GM23338 (cell line): Measurements from ENCODE around the gene OPTC. TPM values are rescaled to one million over a fixed set of nuclear protein-coding genes. Genes with fewer than 3 reads are reported as not detected.
A peak's percentile ranks its signal among the peaks of the same experiment; 100 is the strongest.

ENCODE experiments used
- ATAC-seq: fragments of 200-7000 bp; cut with Tn5 transposase; 3 replicates; pipeline ENCODE4 v1.9.1; 2020
- DNase-seq: peaks from one replicate; pipeline ENCODE4 v3.0.0-alpha.2; 2015; ENCODE audit warnings: low spot score
- H2AFZ ChIP-seq: fragments of 200-600 bp; sonication (generic); 2 replicates; pipeline ENCODE4 v1.8.0; 2016; ENCODE audit warnings: antibody characterized with exemption, mild to moderate bottlenecking, moderate library complexity
- H3F3A ChIP-seq: fragments of 200-600 bp; sonication (generic); replicated peaks from 2 replicates; pipeline ENCODE4 v1.8.0; 2017; ENCODE audit warnings: antibody characterized with exemption, mixed run types, low read depth
- H3K27ac ChIP-seq: fragments of 200-600 bp; sonication (generic); 2 replicates; pipeline ENCODE4 v1.6.1; 2016; ENCODE audit warnings: low read depth
- H3K27me3 ChIP-seq: fragments of 200-600 bp; sonication (generic); 2 replicates; pipeline ENCODE4 v1.8.0; 2016; ENCODE audit warnings: mild to moderate bottlenecking, mixed run types, moderate library complexity; ENCODE audit not compliant: insufficient read depth
- H3K36me3 ChIP-seq: fragments of 200-600 bp; sonication (generic); 2 replicates; pipeline ENCODE4 v1.8.0; 2016; ENCODE audit warnings: mild to moderate bottlenecking; ENCODE audit not compliant: insufficient read depth
- H3K4me1 ChIP-seq: fragments of 200-600 bp; sonication (generic); 2 replicates; pipeline ENCODE4 v1.8.0; 2016; ENCODE audit warnings: mild to moderate bottlenecking, moderate library complexity; ENCODE audit not compliant: insufficient read depth
- H3K4me2 ChIP-seq: fragments of 200-600 bp; sonication (generic); 2 replicates; pipeline ENCODE4 v1.7.1; 2017; ENCODE audit warnings: mixed run types
- H3K4me3 ChIP-seq: fragments of 200-600 bp; sonication (generic); 2 replicates; pipeline ENCODE4 v1.6.1; 2016; ENCODE audit warnings: mixed run types
- H3K79me2 ChIP-seq: fragments of 200-600 bp; sonication (generic); replicated peaks from 2 replicates; pipeline ENCODE4 v1.8.0; 2017; ENCODE audit warnings: mild to moderate bottlenecking; ENCODE audit not compliant: insufficient read depth
- H3K9me2 ChIP-seq: fragments of 200-600 bp; sonication (generic); 2 replicates; pipeline ENCODE4 v1.8.0; 2017; ENCODE audit not compliant: insufficient read depth
- H4K20me1 ChIP-seq: fragments of 200-600 bp; sonication (generic); replicated peaks from 2 replicates; pipeline ENCODE4 v1.8.0; 2017; ENCODE audit warnings: mild to moderate bottlenecking; ENCODE audit not compliant: insufficient read depth
- H3K27ac Mint-ChIP-seq: 2 replicates; pipeline ENCODE4 v1.8.0; 2020; ENCODE audit warnings: inconsistent platforms, mild to moderate bottlenecking, moderate library complexity, mixed read lengths
- H3K27me3 Mint-ChIP-seq: 3 replicates; pipeline ENCODE4 v1.8.0; 2022; ENCODE audit warnings: low read depth, mild to moderate bottlenecking, moderate library complexity, mixed read lengths, inconsistent platforms; ENCODE audit not compliant: insufficient read depth, poor library complexity
- H3K36me3 Mint-ChIP-seq: 3 replicates; pipeline ENCODE4 v1.8.0; 2021; ENCODE audit warnings: low read depth, mild to moderate bottlenecking, inconsistent platforms, moderate library complexity, mixed read lengths
- H3K4me1 Mint-ChIP-seq: 3 replicates; pipeline ENCODE4 v1.8.0; 2020; ENCODE audit warnings: mild to moderate bottlenecking, inconsistent platforms, mixed read lengths
- H3K4me3 Mint-ChIP-seq: 3 replicates; pipeline ENCODE4 v1.8.0; 2021; ENCODE audit warnings: moderate library complexity, mild to moderate bottlenecking, inconsistent platforms, mixed read lengths
- H3K9me3 Mint-ChIP-seq: 3 replicates; pipeline ENCODE4 v1.8.0; 2020; ENCODE audit warnings: moderate library complexity, mild to moderate bottlenecking, inconsistent platforms, mixed read lengths
- CREB1 ChIP-seq: fragments of 250-450 bp; sonication (Bioruptor Pico); IDR thresholded peaks from 2 replicates; pipeline ENCODE4 v1.5.0; 2020; ENCODE audit warnings: low read depth, mild to moderate bottlenecking, moderate library complexity
- CTCF ChIP-seq, 2 experiments: fragments of 200-600 bp in 1 of 2; sonication (generic) in 1 of 2; conservative IDR thresholded peaks; 2 replicates each; pipeline versions ENCODE4 v1.5.1 to v1.6.1; 2016 to 2017; ENCODE audit warnings: antibody characterized with exemption in 2 of 2, low read depth in 2 of 2, mild to moderate bottlenecking in 2 of 2, moderate library complexity in 1 of 2
- ETS1 ChIP-seq: IDR thresholded peaks from 2 replicates; pipeline ENCODE4 v1.6.1; 2016; ENCODE audit warnings: antibody characterized with exemption
- EZH2 ChIP-seq: fragments of 200-600 bp; sonication (generic); IDR thresholded peaks from one replicate; pipeline ENCODE4 v1.8.0; 2017; ENCODE audit warnings: antibody characterized with exemption, mild to moderate bottlenecking, low read depth; ENCODE audit not compliant: unreplicated experiment
- EZH2phosphoT487 ChIP-seq: fragments of 200-600 bp; sonication (generic); IDR thresholded peaks from one replicate; pipeline ENCODE4 v1.8.1; 2018; ENCODE audit warnings: antibody characterized with exemption; ENCODE audit not compliant: unreplicated experiment
- JUNB ChIP-seq: IDR thresholded peaks from one replicate; pipeline ENCODE4 v1.6.1; 2016; ENCODE audit warnings: antibody characterized with exemption; ENCODE audit not compliant: unreplicated experiment
- NANOG ChIP-seq: IDR thresholded peaks from 2 replicates; pipeline ENCODE4 v1.6.1; 2016; ENCODE audit warnings: antibody characterized with exemption, borderline replicate concordance
- POLR2AphosphoS5 ChIP-seq: IDR thresholded peaks from 2 replicates; pipeline ENCODE4 v1.6.1; 2016; ENCODE audit warnings: antibody characterized with exemption, low read depth
- STAT1 ChIP-seq: IDR thresholded peaks from one replicate; pipeline ENCODE4 v1.6.1; 2016; ENCODE audit warnings: antibody characterized with exemption; ENCODE audit not compliant: unreplicated experiment
- ZNF114 ChIP-seq: fragments of 250-450 bp; sonication (Bioruptor Pico); IDR thresholded peaks from 2 replicates; pipeline ENCODE4 v1.5.0; 2020; ENCODE audit warnings: mild to moderate bottlenecking, moderate library complexity
- ZNF331 ChIP-seq: fragments of 250-450 bp; sonication (Bioruptor Pico); IDR thresholded peaks from 2 replicates; pipeline ENCODE4 v1.5.0; 2020; ENCODE audit warnings: low read depth, mild to moderate bottlenecking, moderate library complexity
- polyA plus RNA-seq: library from polyadenylated mRNA; unstranded; fragments of >200 nt; fragmentation: Nextera tagmentation; extraction: Ambion mirVana; gene quantifications from 2 replicates; pipeline ENCODE4 v1.2.1, GENCODE V29; 2016
- total RNA-seq: library from RNA; depleted of rRNA; stranded (reverse); fragments of >200 nt; shearing (Covaris generic); gene quantifications from 2 replicates; pipeline ENCODE4 v1.2.3, GENCODE V29; 2014
- TF ChIP-seq, protein P1 (sequence below): fragments of 250-450 bp; sonication (Bioruptor Pico); IDR thresholded peaks from 2 replicates; pipeline ENCODE4 v1.5.0; 2020; ENCODE audit warnings: mild to moderate bottlenecking, moderate library complexity
- TF ChIP-seq, protein P2 (sequence below): IDR thresholded peaks from one replicate; pipeline ENCODE4 v1.6.1; 2018; ENCODE audit warnings: antibody characterized with exemption; ENCODE audit not compliant: unreplicated experiment

Gene OPTC
- total and polyA plus RNA-seq, 2 experiments from 2014 or later, result 0.50 to 1.0 TPM

- Histone ChIP-seq H3K79me2 (no peaks in the 10 kb centered on the region), H2AFZ (peak overlapping the region; percentile 80), H3K27ac (no peak overlapping the region), H3F3A (no peaks in the 10 kb centered on the region), H3K27me3 (no peaks in the 10 kb centered on the region), H3K9me2 (no peaks in the 10 kb centered on the region), H3K36me3 (no peaks in the 10 kb centered on the region), H4K20me1 (no peaks in the 10 kb centered on the region), H3K4me1 (no peaks in the 10 kb centered on the region), H3K4me3 (no peak overlapping the region), H3K4me2 (no peak overlapping the region)
- Mint-ChIP-seq H3K27ac (no peak overlapping the region), H3K36me3 (no peaks in the 10 kb centered on the region), H3K4me1 (peaks cover 4% of the 10 kb centered on the region; the same call in 1 of the 3 replicates), H3K27me3 (peaks cover 5% of the 10 kb centered on the region), H3K9me3 (no peaks in the 10 kb centered on the region), H3K4me3 (no peak overlapping the region)
- ATAC-seq (no peak), DNase-seq (no peak)
- TF ChIP-seq EZH2, result no peak
- TF ChIP-seq ZNF331 (CRISPR knock-in tag), result no peak
- TF ChIP-seq POLR2AphosphoS5, result no peak
- TF ChIP-seq, protein P1, sequence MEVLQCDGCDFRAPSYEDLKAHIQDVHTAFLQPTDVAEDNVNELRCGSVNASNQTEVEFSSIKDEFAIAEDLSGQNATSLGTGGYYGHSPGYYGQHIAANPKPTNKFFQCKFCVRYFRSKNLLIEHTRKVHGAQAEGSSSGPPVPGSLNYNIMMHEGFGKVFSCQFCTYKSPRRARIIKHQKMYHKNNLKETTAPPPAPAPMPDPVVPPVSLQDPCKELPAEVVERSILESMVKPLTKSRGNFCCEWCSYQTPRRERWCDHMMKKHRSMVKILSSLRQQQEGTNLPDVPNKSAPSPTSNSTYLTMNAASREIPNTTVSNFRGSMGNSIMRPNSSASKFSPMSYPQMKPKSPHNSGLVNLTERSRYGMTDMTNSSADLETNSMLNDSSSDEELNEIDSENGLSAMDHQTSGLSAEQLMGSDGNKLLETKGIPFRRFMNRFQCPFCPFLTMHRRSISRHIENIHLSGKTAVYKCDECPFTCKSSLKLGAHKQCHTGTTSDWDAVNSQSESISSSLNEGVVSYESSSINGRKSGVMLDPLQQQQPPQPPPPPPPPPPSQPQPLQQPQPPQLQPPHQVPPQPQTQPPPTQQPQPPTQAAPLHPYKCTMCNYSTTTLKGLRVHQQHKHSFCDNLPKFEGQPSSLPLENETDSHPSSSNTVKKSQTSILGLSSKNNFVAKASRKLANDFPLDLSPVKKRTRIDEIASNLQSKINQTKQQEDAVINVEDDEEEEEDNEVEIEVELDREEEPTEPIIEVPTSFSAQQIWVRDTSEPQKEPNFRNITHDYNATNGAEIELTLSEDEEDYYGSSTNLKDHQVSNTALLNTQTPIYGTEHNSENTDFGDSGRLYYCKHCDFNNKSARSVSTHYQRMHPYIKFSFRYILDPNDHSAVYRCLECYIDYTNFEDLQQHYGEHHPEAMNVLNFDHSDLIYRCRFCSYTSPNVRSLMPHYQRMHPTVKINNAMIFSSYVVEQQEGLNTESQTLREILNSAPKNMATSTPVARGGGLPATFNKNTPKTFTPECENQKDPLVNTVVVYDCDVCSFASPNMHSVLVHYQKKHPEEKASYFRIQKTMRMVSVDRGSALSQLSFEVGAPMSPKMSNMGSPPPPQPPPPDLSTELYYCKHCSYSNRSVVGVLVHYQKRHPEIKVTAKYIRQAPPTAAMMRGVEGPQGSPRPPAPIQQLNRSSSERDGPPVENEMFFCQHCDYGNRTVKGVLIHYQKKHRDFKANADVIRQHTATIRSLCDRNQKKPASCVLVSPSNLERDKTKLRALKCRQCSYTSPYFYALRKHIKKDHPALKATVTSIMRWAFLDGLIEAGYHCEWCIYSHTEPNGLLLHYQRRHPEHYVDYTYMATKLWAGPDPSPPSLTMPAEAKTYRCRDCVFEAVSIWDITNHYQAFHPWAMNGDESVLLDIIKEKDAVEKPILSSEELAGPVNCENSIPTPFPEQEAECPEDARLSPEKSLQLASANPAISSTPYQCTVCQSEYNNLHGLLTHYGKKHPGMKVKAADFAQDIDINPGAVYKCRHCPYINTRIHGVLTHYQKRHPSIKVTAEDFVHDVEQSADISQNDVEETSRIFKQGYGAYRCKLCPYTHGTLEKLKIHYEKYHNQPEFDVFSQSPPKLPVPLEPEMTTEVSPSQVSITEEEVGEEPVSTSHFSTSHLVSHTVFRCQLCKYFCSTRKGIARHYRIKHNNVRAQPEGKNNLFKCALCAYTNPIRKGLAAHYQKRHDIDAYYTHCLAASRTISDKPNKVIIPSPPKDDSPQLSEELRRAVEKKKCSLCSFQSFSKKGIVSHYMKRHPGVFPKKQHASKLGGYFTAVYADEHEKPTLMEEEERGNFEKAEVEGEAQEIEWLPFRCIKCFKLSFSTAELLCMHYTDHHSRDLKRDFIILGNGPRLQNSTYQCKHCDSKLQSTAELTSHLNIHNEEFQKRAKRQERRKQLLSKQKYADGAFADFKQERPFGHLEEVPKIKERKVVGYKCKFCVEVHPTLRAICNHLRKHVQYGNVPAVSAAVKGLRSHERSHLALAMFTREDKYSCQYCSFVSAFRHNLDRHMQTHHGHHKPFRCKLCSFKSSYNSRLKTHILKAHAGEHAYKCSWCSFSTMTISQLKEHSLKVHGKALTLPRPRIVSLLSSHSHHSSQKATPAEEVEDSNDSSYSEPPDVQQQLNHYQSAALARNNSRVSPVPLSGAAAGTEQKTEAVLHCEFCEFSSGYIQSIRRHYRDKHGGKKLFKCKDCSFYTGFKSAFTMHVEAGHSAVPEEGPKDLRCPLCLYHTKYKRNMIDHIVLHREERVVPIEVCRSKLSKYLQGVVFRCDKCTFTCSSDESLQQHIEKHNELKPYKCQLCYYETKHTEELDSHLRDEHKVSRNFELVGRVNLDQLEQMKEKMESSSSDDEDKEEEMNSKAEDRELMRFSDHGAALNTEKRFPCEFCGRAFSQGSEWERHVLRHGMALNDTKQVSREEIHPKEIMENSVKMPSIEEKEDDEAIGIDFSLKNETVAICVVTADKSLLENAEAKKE (CRISPR knock-in tag), result no peak
- no peak for TF ChIP-seq CREB1 (CRISPR knock-in tag)
- TF ChIP-seq STAT1, result no peak
- TF ChIP-seq, protein P2, sequence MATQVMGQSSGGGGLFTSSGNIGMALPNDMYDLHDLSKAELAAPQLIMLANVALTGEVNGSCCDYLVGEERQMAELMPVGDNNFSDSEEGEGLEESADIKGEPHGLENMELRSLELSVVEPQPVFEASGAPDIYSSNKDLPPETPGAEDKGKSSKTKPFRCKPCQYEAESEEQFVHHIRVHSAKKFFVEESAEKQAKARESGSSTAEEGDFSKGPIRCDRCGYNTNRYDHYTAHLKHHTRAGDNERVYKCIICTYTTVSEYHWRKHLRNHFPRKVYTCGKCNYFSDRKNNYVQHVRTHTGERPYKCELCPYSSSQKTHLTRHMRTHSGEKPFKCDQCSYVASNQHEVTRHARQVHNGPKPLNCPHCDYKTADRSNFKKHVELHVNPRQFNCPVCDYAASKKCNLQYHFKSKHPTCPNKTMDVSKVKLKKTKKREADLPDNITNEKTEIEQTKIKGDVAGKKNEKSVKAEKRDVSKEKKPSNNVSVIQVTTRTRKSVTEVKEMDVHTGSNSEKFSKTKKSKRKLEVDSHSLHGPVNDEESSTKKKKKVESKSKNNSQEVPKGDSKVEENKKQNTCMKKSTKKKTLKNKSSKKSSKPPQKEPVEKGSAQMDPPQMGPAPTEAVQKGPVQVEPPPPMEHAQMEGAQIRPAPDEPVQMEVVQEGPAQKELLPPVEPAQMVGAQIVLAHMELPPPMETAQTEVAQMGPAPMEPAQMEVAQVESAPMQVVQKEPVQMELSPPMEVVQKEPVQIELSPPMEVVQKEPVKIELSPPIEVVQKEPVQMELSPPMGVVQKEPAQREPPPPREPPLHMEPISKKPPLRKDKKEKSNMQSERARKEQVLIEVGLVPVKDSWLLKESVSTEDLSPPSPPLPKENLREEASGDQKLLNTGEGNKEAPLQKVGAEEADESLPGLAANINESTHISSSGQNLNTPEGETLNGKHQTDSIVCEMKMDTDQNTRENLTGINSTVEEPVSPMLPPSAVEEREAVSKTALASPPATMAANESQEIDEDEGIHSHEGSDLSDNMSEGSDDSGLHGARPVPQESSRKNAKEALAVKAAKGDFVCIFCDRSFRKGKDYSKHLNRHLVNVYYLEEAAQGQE, result no peak
- no peak for TF ChIP-seq JUNB
- no peak for TF ChIP-seq EZH2phosphoT487
- TF ChIP-seq ETS1, result no peak
- TF ChIP-seq ZNF114 (CRISPR knock-in tag), result no peak
- TF ChIP-seq NANOG, result no peak
- no peak for TF ChIP-seq CTCF (conservative IDR thresholded peaks at IDR 0.05; ENCODE audit: low read depth in 2 of 2)
Observed at GRCh38 chr1:203456577-203456976, 37.4 kb upstream of the OPTC start.
